Lower leg skin (tissue), 4 donors: Measurements from ENCODE around the gene OR4Q2. TPM values are rescaled to one million over a fixed set of nuclear protein-coding genes. Genes with fewer than 3 reads are reported as not detected.

Experiments
- DNase-seq, 2 donors: peaks; one replicate each; pipeline ENCODE4 v3.0.0-alpha.2; 2019; ENCODE audit warnings: low spot score in 2 of 2
- H3K4me3 ChIP-seq: fragments of 200-600 bp; sonication (generic); 2 replicates; pipeline ENCODE4 v1.5.1; 2017; ENCODE audit warnings: mild to moderate bottlenecking, low read depth; ENCODE audit not compliant: poor library complexity, severe bottlenecking
- POLR2A ChIP-seq, 2 donors: fragments of 450-650 bp; IDR thresholded peaks; one replicate each; pipeline ENCODE4 v1.6.1; 2016 to 2017; ENCODE audit warnings: antibody characterized with exemption in 2 of 2, mild to moderate bottlenecking in 1 of 2, moderate library complexity in 1 of 2
- WGBS, 2 donors: methylation state at CpG; one replicate each; pipeline ENCODE4 v1.1.5; 2018; 5-methylcytosine and 5-hydroxymethylcytosine counted together
- intact Hi-C: fragments of 100-400 bp; cut with DNase I; formaldehyde crosslinking; loops from one replicate; pipeline ENCODE4 v1.15.0; 2023; ENCODE audit warnings: low total_unique reads
- total RNA-seq, 4 donors: library from RNA; depleted of rRNA; stranded (reverse); fragments of >200 nt; gene quantifications; one replicate each; pipeline ENCODE4 v1.1.0, GENCODE V29; 2016
- TF ChIP-seq, protein P1 (sequence below), 3 donors: fragments of 450-650 bp; IDR thresholded peaks; one replicate each; pipeline ENCODE4 v1.5.1; 2016; ENCODE audit warnings: antibody characterized with exemption in 3 of 3, mild to moderate bottlenecking in 3 of 3, moderate library complexity in 2 of 3

OR4Q2 gene
- total RNA-seq, 4 donors from 2014 or later, result not detected

DNA sequence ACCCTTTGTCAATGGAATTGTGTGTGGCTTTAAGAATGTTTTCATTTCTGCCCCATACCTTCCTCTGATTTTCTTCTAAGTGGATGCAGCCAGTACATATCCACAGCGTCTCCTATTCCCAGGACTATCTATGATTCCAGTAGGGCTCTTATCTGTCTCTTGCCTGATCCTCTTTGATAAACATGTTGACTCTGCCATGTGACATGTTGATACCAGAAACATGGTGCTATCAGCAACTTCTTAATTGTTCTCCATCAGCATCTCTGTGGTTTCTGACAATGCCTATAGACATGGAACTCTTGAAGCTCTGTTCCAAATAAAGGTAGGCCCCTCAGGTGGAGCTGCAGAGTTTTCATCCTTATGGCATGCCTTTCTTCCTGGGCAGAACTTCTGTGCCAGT is 46.2 kb downstream of the OR4Q2 start:
- intact Hi-C loops, result no loop called here
- TF ChIP-seq, protein P1, sequence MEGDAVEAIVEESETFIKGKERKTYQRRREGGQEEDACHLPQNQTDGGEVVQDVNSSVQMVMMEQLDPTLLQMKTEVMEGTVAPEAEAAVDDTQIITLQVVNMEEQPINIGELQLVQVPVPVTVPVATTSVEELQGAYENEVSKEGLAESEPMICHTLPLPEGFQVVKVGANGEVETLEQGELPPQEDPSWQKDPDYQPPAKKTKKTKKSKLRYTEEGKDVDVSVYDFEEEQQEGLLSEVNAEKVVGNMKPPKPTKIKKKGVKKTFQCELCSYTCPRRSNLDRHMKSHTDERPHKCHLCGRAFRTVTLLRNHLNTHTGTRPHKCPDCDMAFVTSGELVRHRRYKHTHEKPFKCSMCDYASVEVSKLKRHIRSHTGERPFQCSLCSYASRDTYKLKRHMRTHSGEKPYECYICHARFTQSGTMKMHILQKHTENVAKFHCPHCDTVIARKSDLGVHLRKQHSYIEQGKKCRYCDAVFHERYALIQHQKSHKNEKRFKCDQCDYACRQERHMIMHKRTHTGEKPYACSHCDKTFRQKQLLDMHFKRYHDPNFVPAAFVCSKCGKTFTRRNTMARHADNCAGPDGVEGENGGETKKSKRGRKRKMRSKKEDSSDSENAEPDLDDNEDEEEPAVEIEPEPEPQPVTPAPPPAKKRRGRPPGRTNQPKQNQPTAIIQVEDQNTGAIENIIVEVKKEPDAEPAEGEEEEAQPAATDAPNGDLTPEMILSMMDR (IDR thresholded peaks at IDR 0.05), result no peak
- TF ChIP-seq POLR2A (IDR thresholded peaks at IDR 0.05), result no peak
- WGBS, 2 donors, result 53 to 69% methylated on average over 1 of the region's 1 CpG
- no peak overlapping the region for H3K4me3 ChIP-seq
- DNase-seq, result no peak

Other genes starting within 250 kb of the OR4Q2 start
- not detected for gene OR4M1, start 228.7 kb upstream of the OR4Q2 start, total RNA-seq
- not detected for gene OR4N2, start 198.4 kb upstream of the OR4Q2 start, total RNA-seq
- not detected for gene OR4K2, start 127.0 kb upstream of the OR4Q2 start, total RNA-seq
- not detected for gene OR4K5, start 81.6 kb upstream of the OR4Q2 start, total RNA-seq
- gene OR4K1, start 71.2 kb upstream of the OR4Q2 start, total RNA-seq, result not detected
- gene OR4K15, start 26.6 kb upstream of the OR4Q2 start, total RNA-seq, result not detected
- gene OR4K14, start 17.1 kb downstream of the OR4Q2 start, total RNA-seq, result not detected
- not detected for gene OR4K13, start 33.9 kb downstream of the OR4Q2 start, total RNA-seq
- gene OR4L1, start 57.9 kb downstream of the OR4Q2 start, total RNA-seq, result not detected
- gene OR4K17, start 108.6 kb downstream of the OR4Q2 start, total RNA-seq, result not detected
- gene OR4N5, start 136.7 kb downstream of the OR4Q2 start, total RNA-seq, result not detected
- gene OR11G2, start 188.7 kb downstream of the OR4Q2 start, total RNA-seq, result not detected
- gene OR11H6, start 221.5 kb downstream of the OR4Q2 start, total RNA-seq, result not detected
- not detected for gene OR11H7, start 226.8 kb downstream of the OR4Q2 start, total RNA-seq
- gene OR11H4, start 237.1 kb downstream of the OR4Q2 start, total RNA-seq, result not detected